ENCODE data around the gene POGZ. TPM values are rescaled to one million over a fixed set of nuclear protein-coding genes. Genes with fewer than 3 reads are reported as not detected.
A peak's percentile ranks its signal among the peaks of the same experiment; 100 is the strongest.

POGZ gene
- total RNA-seq, 1 experiment from 2014 or later: 102 TPM

- Histone ChIP-seq H3K79me1 (ENCODE audit: insufficient read depth, low read depth, low read length, poor library complexity, severe bottlenecking) (no peaks in the 10 kb centered on the region), H2BK5ac (ENCODE audit: insufficient read length, low read length) (no peak overlapping the region), H3K4ac (ENCODE audit: low read depth, low read length) (no peak overlapping the region), H2AK5ac (ENCODE audit: insufficient read length, low read length) (no peak overlapping the region), H3K23ac (ENCODE audit: insufficient read length, low read depth, low read length) (no peak overlapping the region), H4K5ac (ENCODE audit: insufficient read length, low read depth, low read length) (no peak overlapping the region), H3K4me2 (ENCODE audit: insufficient read depth, insufficient read length, low read length) (no peak overlapping the region), H3K4me1 (ENCODE audit: insufficient read depth, low read length) (peaks cover 9% of the 10 kb centered on the region; the same call in 1 of the 2 replicates), H2BK20ac (ENCODE audit: low read depth, low read length, poor library complexity, severe bottlenecking) (no peak overlapping the region), H3K27me3 (ENCODE audit: insufficient read depth, low read length) (no peaks in the 10 kb centered on the region), H4K8ac (replicated peaks; ENCODE audit: insufficient read length, low read depth, low read length) (no peak overlapping the region), H3K56ac (ENCODE audit: insufficient read length, low read depth, low read length) (no peak overlapping the region), H2BK120ac (ENCODE audit: low read depth, low read length, poor library complexity, severe bottlenecking) (no peak overlapping the region), H3K27ac (ENCODE audit: insufficient read length, low read depth, low read length) (no peak overlapping the region), H3K14ac (ENCODE audit: insufficient read depth, low read length) (no peak overlapping the region), H3K79me2 (ENCODE audit: insufficient read depth, low read length) (no peaks in the 10 kb centered on the region), H2BK12ac (ENCODE audit: insufficient read length, low read depth, low read length) (no peak overlapping the region), H3K9ac (ENCODE audit: extremely low read depth, insufficient read length, low read length) (no peak overlapping the region), H4K20me1 (ENCODE audit: control insufficient read depth, insufficient read depth, insufficient read length) (no peaks in the 10 kb centered on the region), H4K91ac (ENCODE audit: insufficient read length, low read depth, low read length) (no peak overlapping the region), H2BK15ac (ENCODE audit: low read depth, low read length) (no peak overlapping the region), H3T11ph (ENCODE audit: low read length) (no peak overlapping the region), H3K23me2 (ENCODE audit: insufficient read length, low read depth, low read length, poor library complexity, severe bottlenecking) (peaks cover 21% of the 10 kb centered on the region), H3K18ac (ENCODE audit: insufficient read length, low read depth, low read length) (no peak overlapping the region), H3K9me3 (ENCODE audit: control insufficient read depth, low read depth, low read length) (no peaks in the 10 kb centered on the region), H2AFZ (ENCODE audit: low read length) (no peak overlapping the region)
- Mint-ChIP-seq H3K27me3 (ENCODE audit: low read depth) (no peaks in the 10 kb centered on the region; the same call in 1 of the 2 replicates), H3K36me3 (ENCODE audit: insufficient read depth in 1 of 3, low read depth in 3 of 3) (no peaks in the 10 kb centered on the region; a peak in 2 of 7 replicates), H3K4me3 (no peak overlapping the region), H3K9me3 (no peaks in the 10 kb centered on the region), H3K4me1 (peaks cover 29 to 30% of the 10 kb centered on the region in 2 experiments), H3K27ac (no peak overlapping the region)
- peak; percentile 43 for DNase-seq
- WGBS (ENCODE audit: extremely low coverage, insufficient read length, low lambda C conversion rate): no CpG with 5 or more reads among the region's 6 CpGs
- no peak for TF ChIP-seq CTCF (conservative IDR thresholded peaks at IDR 0.05)
Observed at GRCh38 chr1:151508833-151509232, 49.5 kb upstream of the POGZ start.

All from H9 (cell line).